A673 (cell line): Measurements from ENCODE around the gene SH2D4B. TPM values are rescaled to one million over a fixed set of nuclear protein-coding genes. Genes with fewer than 3 reads are reported as not detected.
"Not testable (repeated sequence)": the region's sequence is repeated elsewhere in the genome, so short reads cannot be mapped to it uniquely, and the experiment has no call there.

Source experiments
- BruUV-seq: library from RNA; stranded (reverse); fragments of 400-500 nt; replicated peaks from 2 replicates; lab custom pipeline; 2021; lab: Mats Ljungman, UMichigan
- CTCF ChIA-PET: fragments of 300-600 bp; sonication (Branson Sonifier 250); formaldehyde crosslinking; loops from one replicate; lab custom pipeline; 2022; ENCODE audit warnings: antibody characterized with exemption; lab: Charles Lee
- POLR2A ChIA-PET: fragments of 300-600 bp; sonication (Branson Sonifier 250); formaldehyde crosslinking; loops from one replicate; lab custom pipeline; 2022; ENCODE audit warnings: antibody characterized with exemption; ENCODE audit not compliant: low non-redundant PET; lab: Charles Lee
- DNase-seq: peaks from one replicate; pipeline ENCODE4 v3.0.0-alpha.2; 2015; ENCODE audit warnings: low spot score
- H3K27ac ChIP-seq: fragments of 200-600 bp; sonication (generic); 2 replicates; pipeline ENCODE4 v1.5.1; 2016; ENCODE audit warnings: mixed run types, low read depth, mild to moderate bottlenecking, mixed read lengths, antibody characterized with exemption, low read length; ENCODE audit not compliant: poor library complexity, severe bottlenecking
- H3K27me3 ChIP-seq: fragments of 200-600 bp; sonication (generic); replicated peaks from 2 replicates; pipeline ENCODE4 v1.6.1; 2017; ENCODE audit warnings: mixed run types, low read depth, mild to moderate bottlenecking, mixed read lengths, antibody characterized with exemption, low read length; ENCODE audit not compliant: insufficient read depth, poor library complexity
- H3K36me3 ChIP-seq: fragments of 200-600 bp; sonication (generic); 2 replicates; pipeline ENCODE4 v1.6.1; 2016; ENCODE audit warnings: mixed run types, mild to moderate bottlenecking, mixed read lengths, antibody characterized with exemption, low read length; ENCODE audit not compliant: insufficient read depth, poor library complexity, severe bottlenecking
- H3K4me1 ChIP-seq: fragments of 200-600 bp; sonication (generic); 2 replicates; pipeline ENCODE4 v1.6.1; 2017; ENCODE audit warnings: mixed run types, mild to moderate bottlenecking, mixed read lengths, antibody characterized with exemption, low read length; ENCODE audit not compliant: insufficient read depth, poor library complexity, severe bottlenecking
- H3K4me3 ChIP-seq: fragments of 200-600 bp; sonication (generic); 2 replicates; pipeline ENCODE4 v1.5.1; 2016; ENCODE audit warnings: low read depth, mixed run types, mild to moderate bottlenecking, mixed read lengths, low read length; ENCODE audit not compliant: poor library complexity, severe bottlenecking
- H3K9me3 ChIP-seq: fragments of 200-600 bp; sonication (generic); 2 replicates; pipeline ENCODE4 v1.6.1; 2016; ENCODE audit warnings: mixed run types, low read depth, mild to moderate bottlenecking, mixed read lengths, antibody characterized with exemption, low read length; ENCODE audit not compliant: poor library complexity, severe bottlenecking
- EZH2 ChIP-seq: fragments of 200-600 bp; sonication (generic); IDR thresholded peaks from 2 replicates; pipeline ENCODE4 v1.6.1; 2017; ENCODE audit warnings: borderline replicate concordance, low read depth, mild to moderate bottlenecking, mixed read lengths, antibody characterized with exemption, low read length; ENCODE audit not compliant: poor library complexity, severe bottlenecking
- intact Hi-C: fragments of 100-400 bp; cut with micrococcal nuclease; formaldehyde crosslinking; loops from one replicate; pipeline ENCODE4 v1.10.0; 2022; ENCODE audit not compliant: unreplicated experiment
- total RNA-seq: library from RNA; stranded (reverse); gene quantifications from 2 replicates; pipeline ENCODE4 v1.2.3, GENCODE V29; 2021
- TF ChIP-seq, protein P1 (sequence below): fragments of 300-800, 200-600 bp; sonication (generic); conservative IDR thresholded peaks from 2 replicates; pipeline ENCODE4 v1.5.1; 2017; ENCODE audit warnings: low read depth, mild to moderate bottlenecking, antibody characterized with exemption, low read length, moderate library complexity, mixed read lengths

The SH2D4B gene
- total RNA-seq, 1 experiment from 2014 or later = 0.19 TPM

DNA sequence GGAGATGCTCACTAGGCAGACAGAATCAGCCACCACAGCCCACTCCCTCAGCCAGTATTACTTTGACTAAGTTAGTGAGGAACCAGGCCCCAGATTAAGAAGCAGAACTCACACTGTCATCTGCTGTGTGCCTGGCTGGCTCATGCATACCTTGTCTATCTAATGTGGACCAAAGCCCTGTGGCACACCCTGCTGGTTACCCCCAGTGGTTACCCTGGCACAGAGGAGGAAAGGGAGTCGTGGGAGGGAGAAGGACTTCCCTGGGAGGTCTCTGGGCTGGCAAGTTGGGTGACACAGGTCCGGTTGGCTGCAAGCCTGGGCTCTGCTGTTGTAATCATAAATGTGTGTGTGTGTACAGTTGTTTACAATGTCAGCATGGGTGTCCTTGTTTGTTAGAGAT, 7.5 kb upstream of the SH2D4B start:
- TF ChIP-seq, protein P1, sequence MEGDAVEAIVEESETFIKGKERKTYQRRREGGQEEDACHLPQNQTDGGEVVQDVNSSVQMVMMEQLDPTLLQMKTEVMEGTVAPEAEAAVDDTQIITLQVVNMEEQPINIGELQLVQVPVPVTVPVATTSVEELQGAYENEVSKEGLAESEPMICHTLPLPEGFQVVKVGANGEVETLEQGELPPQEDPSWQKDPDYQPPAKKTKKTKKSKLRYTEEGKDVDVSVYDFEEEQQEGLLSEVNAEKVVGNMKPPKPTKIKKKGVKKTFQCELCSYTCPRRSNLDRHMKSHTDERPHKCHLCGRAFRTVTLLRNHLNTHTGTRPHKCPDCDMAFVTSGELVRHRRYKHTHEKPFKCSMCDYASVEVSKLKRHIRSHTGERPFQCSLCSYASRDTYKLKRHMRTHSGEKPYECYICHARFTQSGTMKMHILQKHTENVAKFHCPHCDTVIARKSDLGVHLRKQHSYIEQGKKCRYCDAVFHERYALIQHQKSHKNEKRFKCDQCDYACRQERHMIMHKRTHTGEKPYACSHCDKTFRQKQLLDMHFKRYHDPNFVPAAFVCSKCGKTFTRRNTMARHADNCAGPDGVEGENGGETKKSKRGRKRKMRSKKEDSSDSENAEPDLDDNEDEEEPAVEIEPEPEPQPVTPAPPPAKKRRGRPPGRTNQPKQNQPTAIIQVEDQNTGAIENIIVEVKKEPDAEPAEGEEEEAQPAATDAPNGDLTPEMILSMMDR = no peak; the same call in 1 of the 2 replicates
- TF ChIP-seq EZH2 = no peak

DNA sequence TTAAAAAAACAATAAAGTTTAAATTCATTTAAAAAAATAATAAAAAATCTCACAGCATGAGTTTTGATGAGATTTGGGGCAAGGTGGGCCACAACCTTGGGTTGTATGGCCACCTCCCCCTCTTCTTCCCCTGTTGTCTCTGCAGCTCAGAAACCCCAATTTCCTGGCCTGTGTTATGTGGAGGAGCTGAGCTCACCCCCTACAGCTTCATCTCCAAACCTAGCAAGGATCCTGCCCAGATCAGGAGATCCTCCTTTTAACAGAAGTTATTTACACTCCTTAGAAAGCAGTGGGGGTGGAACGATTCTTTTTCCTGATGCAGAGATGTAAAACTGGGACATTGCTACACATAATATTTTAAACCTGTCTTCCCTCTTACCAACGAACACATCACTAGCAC, 6.9 kb upstream of the SH2D4B start:
- Histone ChIP-seq H3K4me3 (no peak overlapping the region), H3K36me3 (no peaks in the 10 kb centered on the region), H3K4me1 (no peaks in the 10 kb centered on the region), H3K27me3 (no peaks in the 10 kb centered on the region), H3K27ac (no peak overlapping the region), H3K9me3 (no peaks in the 10 kb centered on the region)
- ChIA-PET CTCF (no interaction called here), POLR2A (no interaction called here)
- intact Hi-C loops = no loop called here
- DNase-seq = no peak
- no peak for TF ChIP-seq EZH2
- TF ChIP-seq, protein P1 = no peak
- BruUV-seq = no TSS peak

More for the DNA sequence above, 7.5 kb upstream of the SH2D4B start:
- intact Hi-C loops = no loop called here
- CTCF ChIA-PET = no interaction called here
- H3K4me3 ChIP-seq = no peak overlapping the region
- POLR2A ChIA-PET = no interaction called here
- no peaks in the 10 kb centered on the region for H3K27me3 ChIP-seq
- DNase-seq = peak; percentile 32
- H3K36me3 ChIP-seq = no peaks in the 10 kb centered on the region
- no peaks in the 10 kb centered on the region for H3K4me1 ChIP-seq
- H3K27ac ChIP-seq = no peak overlapping the region
- no TSS peak for BruUV-seq
- no peaks in the 10 kb centered on the region for H3K9me3 ChIP-seq

GRCh38 chr10:80532571-80532970, 5.1 kb upstream of the SH2D4B start:
- Histone ChIP-seq H3K4me3 (no peak overlapping the region), H3K27ac (no peak overlapping the region), H3K36me3 (no peaks in the 10 kb centered on the region), H3K27me3 (no peaks in the 10 kb centered on the region), H3K9me3 (no peaks in the 10 kb centered on the region), H3K4me1 (no peaks in the 10 kb centered on the region)
- POLR2A ChIA-PET = no interaction called here
- intact Hi-C loops = no loop called here
- no peak for TF ChIP-seq EZH2
- TF ChIP-seq, protein P1 = no peak
- DNase-seq = no peak
- CTCF ChIA-PET = no interaction called here
- BruUV-seq = no TSS peak

DNA sequence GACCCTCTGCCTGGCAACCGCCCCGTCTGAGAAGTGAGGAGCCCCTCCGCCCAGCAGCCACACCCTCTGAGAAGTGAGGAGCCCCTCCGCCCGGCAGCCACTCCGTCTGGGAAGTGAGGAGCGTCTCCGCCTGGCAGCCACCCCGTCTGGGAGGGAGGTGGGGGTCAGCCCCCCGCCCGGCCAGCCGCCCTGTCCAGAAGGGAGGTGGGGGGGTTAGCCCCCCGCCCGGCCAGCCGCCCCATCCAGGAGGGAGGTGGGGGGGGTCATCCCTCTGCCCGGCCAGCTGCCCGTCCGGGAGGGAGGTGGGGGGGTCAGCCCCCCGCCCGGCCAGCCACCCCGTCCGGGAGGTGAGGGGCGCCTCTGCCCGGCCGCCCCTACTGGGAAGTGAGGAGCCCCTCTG, 3.6 kb upstream of the SH2D4B start:
- H3K4me3 ChIP-seq, BruUV-seq, CTCF ChIA-PET, H3K36me3 ChIP-seq, H3K4me1 ChIP-seq, H3K27me3 ChIP-seq, POLR2A ChIA-PET, H3K27ac ChIP-seq, H3K9me3 ChIP-seq, intact Hi-C loops, DNase-seq: not testable (repeated sequence)

GRCh38 chr10:80534646-80535045, 3.1 kb upstream of the SH2D4B start:
- CTCF ChIA-PET, H3K9me3 ChIP-seq, POLR2A ChIA-PET, H3K4me1 ChIP-seq, DNase-seq, BruUV-seq, H3K4me3 ChIP-seq, H3K36me3 ChIP-seq, H3K27me3 ChIP-seq, intact Hi-C loops, H3K27ac ChIP-seq: not testable (repeated sequence)
